H1 (cell line): ENCODE results near the gene ACSM2B. TPM values are rescaled to one million over a fixed set of nuclear protein-coding genes. Genes with fewer than 3 reads are reported as not detected.

Experiments
- CTCF ChIA-PET: fragments of 300-600 bp; sonication (Branson Sonifier 250); formaldehyde crosslinking; loops from one replicate; lab custom pipeline; 2021; ENCODE audit not compliant: partially characterized antibody; lab: Charles Lee
- POLR2A ChIA-PET: fragments of 300-600 bp; sonication (Branson Sonifier 250); formaldehyde crosslinking; loops from one replicate; lab custom pipeline; 2021; ENCODE audit warnings: inconsistent platforms; ENCODE audit not compliant: partially characterized antibody; lab: Charles Lee
- DNase-seq, 2 experiments: peaks; one replicate each; pipeline versions ENCODE4 v3.0.0 to v3.0.0-alpha.2; 2010 to 2022; ENCODE audit warnings: low spot score in 2 of 2, low read depth in 1 of 2, mixed read lengths in 1 of 2
- FAIRE-seq: peaks from 2 replicates; lab custom pipeline; 2011; peaks lifted over from hg19 to GRCh38; lab: Jason Lieb, UNC
- H2AFZ ChIP-seq: 2 replicates; pipeline ENCODE4 v1.8.1; 2012; ENCODE audit warnings: low read length, inconsistent platforms
- H2AK5ac ChIP-seq: 2 replicates; pipeline ENCODE4 v1.6.1; 2013; ENCODE audit warnings: low read depth, low read length
- H2BK120ac ChIP-seq: replicated peaks from 2 replicates; pipeline ENCODE3; 2013; ENCODE audit warnings: low read depth, low read length, inconsistent platforms
- H2BK12ac ChIP-seq: 2 replicates; pipeline ENCODE4 v1.6.1; 2013; ENCODE audit warnings: low read depth, low read length
- H2BK15ac ChIP-seq: 2 replicates; pipeline ENCODE4 v1.6.1; 2013; ENCODE audit warnings: low read length
- H2BK20ac ChIP-seq: 2 replicates; pipeline ENCODE4 v1.6.1; 2013; ENCODE audit warnings: low read length
- H2BK5ac ChIP-seq: 2 replicates; pipeline ENCODE4 v1.6.1; 2013; ENCODE audit warnings: low read depth, low read length
- H3K14ac ChIP-seq: 2 replicates; pipeline ENCODE4 v1.6.1; 2013; ENCODE audit warnings: inconsistent platforms; ENCODE audit not compliant: insufficient read length
- H3K18ac ChIP-seq: 2 replicates; pipeline ENCODE4 v1.6.1; 2013; ENCODE audit warnings: low read length; ENCODE audit errors: extremely low read depth
- H3K23ac ChIP-seq: 2 replicates; pipeline ENCODE4 v1.6.1; 2013; ENCODE audit warnings: inconsistent platforms; ENCODE audit not compliant: insufficient read length
- H3K23me2 ChIP-seq: 2 replicates; pipeline ENCODE4 v1.6.1; 2013; ENCODE audit warnings: low read depth, low read length
- H3K27ac ChIP-seq: 2 replicates; pipeline ENCODE4 v1.6.1; 2011; ENCODE audit warnings: low read depth, low read length, inconsistent platforms
- H3K27me3 ChIP-seq, 4 experiments: replicated peaks in 1 of 4; 1 replicate in 1 of 4; 2 replicates in 3 of 4; pipeline versions ENCODE4 v1.6.1 to v1.8.1; 2011 to 2013; ENCODE audit warnings: low read length in 3 of 4, mild to moderate bottlenecking in 3 of 4, inconsistent platforms in 2 of 4, mixed read lengths in 2 of 4, moderate library complexity in 1 of 4; ENCODE audit not compliant: control insufficient read depth in 3 of 4, insufficient read depth in 3 of 4; ENCODE audit errors: extremely low read depth in 1 of 4
- H3K36me3 ChIP-seq, 4 experiments: 2 replicates each; pipeline versions ENCODE4 v1.6.1 to v1.8.1; 2011 to 2013; ENCODE audit warnings: mild to moderate bottlenecking in 4 of 4, low read length in 3 of 4, moderate library complexity in 2 of 4, control low read depth in 1 of 4, inconsistent platforms in 1 of 4; ENCODE audit not compliant: insufficient read depth in 4 of 4, control insufficient read depth in 2 of 4
- H3K4ac ChIP-seq: replicated peaks from 2 replicates; pipeline ENCODE3; 2013; ENCODE audit warnings: low read length, low read depth, mixed read lengths, inconsistent platforms; ENCODE audit not compliant: insufficient read length
- H3K4me1 ChIP-seq, 4 experiments: replicated peaks in 1 of 4; 1 replicate in 1 of 4; 2 replicates in 3 of 4; pipeline versions ENCODE4 v1.6.1 to v1.8.1; 2011 to 2013; ENCODE audit warnings: low read length in 3 of 4, inconsistent platforms in 2 of 4, mixed read lengths in 1 of 4; ENCODE audit not compliant: insufficient read depth in 4 of 4, control insufficient read depth in 3 of 4
- H3K4me2 ChIP-seq, 2 experiments: 2 replicates each; pipeline versions ENCODE4 v1.6.1 to v1.8.1; 2011 to 2013; ENCODE audit warnings: low read depth in 2 of 2, low read length in 2 of 2, control low read depth in 1 of 2, inconsistent platforms in 1 of 2, mild to moderate bottlenecking in 1 of 2; ENCODE audit not compliant: insufficient read depth in 1 of 2
- H3K4me3 ChIP-seq, 4 experiments: fragments of 200-600, 300-600 bp in 1 of 4; sonication (generic), shearing (Covaris generic), sonication (Bioruptor Twin) in 1 of 4; 2 replicates each; pipeline versions ENCODE4 v1.5.1 to v1.8.1; 2011 to 2016; ENCODE audit warnings: low read length in 4 of 4, low read depth in 3 of 4, control low read depth in 2 of 4, inconsistent platforms in 2 of 4, mild to moderate bottlenecking in 2 of 4, mixed read lengths in 1 of 4, moderate library complexity in 1 of 4; ENCODE audit not compliant: insufficient read depth in 2 of 4; ENCODE audit errors: extremely low read depth in 1 of 4
- H3K56ac ChIP-seq: replicated peaks from 2 replicates; pipeline ENCODE3; 2013; ENCODE audit warnings: low read depth, mild to moderate bottlenecking, mixed read lengths, low read length, inconsistent platforms; ENCODE audit not compliant: insufficient read length
- H3K79me1 ChIP-seq: 2 replicates; pipeline ENCODE4 v1.6.1; 2013; ENCODE audit warnings: low read depth, low read length, control low read depth
- H3K79me2 ChIP-seq, 2 experiments: 2 replicates each; pipeline versions ENCODE4 v1.6.1 to v1.8.1; 2012 to 2013; ENCODE audit warnings: low read length in 2 of 2, mild to moderate bottlenecking in 2 of 2, inconsistent platforms in 1 of 2; ENCODE audit not compliant: insufficient read depth in 2 of 2, control insufficient read depth in 1 of 2
- H3K9ac ChIP-seq, 4 experiments: replicated peaks in 1 of 4; 1 replicate in 1 of 4; 2 replicates in 3 of 4; pipeline versions ENCODE4 v1.6.1 to v1.8.1; 2011 to 2013; ENCODE audit warnings: low read depth in 3 of 4, low read length in 3 of 4, control low read depth in 2 of 4, mild to moderate bottlenecking in 2 of 4, moderate library complexity in 2 of 4, inconsistent platforms in 1 of 4; ENCODE audit errors: extremely low read depth in 1 of 4
- H3K9me3 ChIP-seq, 2 experiments: 2 replicates each; pipeline versions ENCODE4 v1.6.1 to v1.8.1; 2012 to 2013; ENCODE audit warnings: mild to moderate bottlenecking in 2 of 2, moderate library complexity in 2 of 2, control low read depth in 1 of 2, inconsistent platforms in 1 of 2, low read depth in 1 of 2, low read length in 1 of 2, mixed read lengths in 1 of 2; ENCODE audit not compliant: insufficient read depth in 2 of 2
- H4K20me1 ChIP-seq, 2 experiments: replicated peaks in 1 of 2; 2 replicates each; pipeline versions ENCODE3 to v1.8.1; 2011 to 2013; ENCODE audit warnings: inconsistent platforms in 2 of 2, low read length in 2 of 2, mild to moderate bottlenecking in 1 of 2; ENCODE audit not compliant: insufficient read depth in 2 of 2, control insufficient read depth in 1 of 2
- H4K5ac ChIP-seq: 2 replicates; pipeline ENCODE4 v1.6.1; 2013; ENCODE audit warnings: low read length, low read depth, mixed read lengths, inconsistent platforms; ENCODE audit not compliant: insufficient read length
- H4K8ac ChIP-seq: 2 replicates; pipeline ENCODE4 v1.8.0; 2013; ENCODE audit warnings: mild to moderate bottlenecking, moderate library complexity, low read length, inconsistent platforms; ENCODE audit not compliant: insufficient read depth; ENCODE audit errors: extremely low read depth
- H4K91ac ChIP-seq: replicated peaks from 2 replicates; pipeline ENCODE3; 2013; ENCODE audit warnings: low read length, mixed read lengths, inconsistent platforms; ENCODE audit not compliant: insufficient read length
- ASH2L ChIP-seq: fragments of 200-600, 300-600 bp; sonication (generic); IDR thresholded peaks from one replicate; pipeline ENCODE4 v1.7.1; 2017; ENCODE audit warnings: low read length
- BRCA1 ChIP-seq: IDR thresholded peaks from 2 replicates; pipeline ENCODE4 v1.6.1; 2012; ENCODE audit warnings: low read depth, low read length, improper control_type of control experiment
- E2F6 ChIP-seq: IDR thresholded peaks from 2 replicates; pipeline ENCODE4 v1.6.1; 2012; ENCODE audit warnings: inconsistent platforms
- EP300 ChIP-seq, 2 experiments: IDR thresholded peaks; 1 replicate in 1 of 2; 2 replicates in 1 of 2; pipeline ENCODE4 v1.6.1; 2011 to 2012; ENCODE audit warnings: low read depth in 2 of 2, low read length in 2 of 2, mild to moderate bottlenecking in 2 of 2, borderline replicate concordance in 1 of 2, inconsistent platforms in 1 of 2, moderate library complexity in 1 of 2
- FOSL1 ChIP-seq: IDR thresholded peaks from 2 replicates; pipeline ENCODE4 v1.6.1; 2011; ENCODE audit warnings: mild to moderate bottlenecking, low read depth, low read length, moderate library complexity; ENCODE audit not compliant: insufficient read depth
- NRF1 ChIP-seq: IDR thresholded peaks from 2 replicates; pipeline ENCODE4 v1.6.1; 2011; ENCODE audit warnings: mild to moderate bottlenecking, low read depth, low read length, improper control_type of control experiment
- POU5F1 ChIP-seq: IDR thresholded peaks from 2 replicates; pipeline ENCODE4 v1.6.1; 2011; ENCODE audit warnings: low read depth, mild to moderate bottlenecking, low read length, moderate library complexity
- RNF2 ChIP-seq: fragments of 200-900, 300-1000 bp; sonication (generic); IDR thresholded peaks from 2 replicates; pipeline ENCODE4 v1.7.1; 2016; ENCODE audit warnings: borderline replicate concordance, low read depth, mild to moderate bottlenecking, antibody characterized with exemption, low read length; ENCODE audit not compliant: poor library complexity, severe bottlenecking; ENCODE audit errors: missing control alignments
- SIN3A ChIP-seq, 2 experiments: IDR thresholded peaks in 1 of 2; conservative IDR thresholded peaks in 1 of 2; 2 replicates each; pipeline ENCODE4 v1.6.1; 2011 to 2012; ENCODE audit warnings: low read length in 2 of 2, improper control_type of control experiment in 1 of 2, low read depth in 1 of 2, mild to moderate bottlenecking in 1 of 2
- SIX5 ChIP-seq: IDR thresholded peaks from 2 replicates; pipeline ENCODE4 v1.6.1; 2011; ENCODE audit warnings: mild to moderate bottlenecking, low read depth, low read length
- SP4 ChIP-seq: IDR thresholded peaks from 2 replicates; pipeline ENCODE4 v1.6.1; 2012; ENCODE audit warnings: low read length, inconsistent platforms
- TEAD4 ChIP-seq: IDR thresholded peaks from 2 replicates; pipeline ENCODE4 v1.6.1; 2012; ENCODE audit warnings: low read depth, low read length, inconsistent platforms, mixed read lengths
- YY1 ChIP-seq: IDR thresholded peaks from 2 replicates; pipeline ENCODE4 v1.6.1; 2011; ENCODE audit warnings: low read depth, mild to moderate bottlenecking, low read length
- ZNF274 ChIP-seq: IDR thresholded peaks from 2 replicates; pipeline ENCODE4 v1.7.0; 2012; ENCODE audit warnings: low read length, borderline replicate concordance; ENCODE audit errors: extremely low read depth
- WGBS, 2 experiments: shearing (Covaris generic) in 1 of 2; methylation state at CpG; one replicate each; pipeline versions ENCODE4 v1.1.6 to v1.1.7; 2013 to 2015; ENCODE audit warnings: low lambda C conversion rate in 2 of 2, mixed read lengths in 2 of 2, inconsistent platforms in 1 of 2, low coverage in 1 of 2, missing lambda C conversion rate in 1 of 2; ENCODE audit not compliant: insufficient replicate concordance in 2 of 2, insufficient coverage in 1 of 2, insufficient read length in 1 of 2; ENCODE audit errors: extremely low coverage in 1 of 2, missing lambda C conversion rate in 1 of 2; 5-methylcytosine and 5-hydroxymethylcytosine counted together
- polyA plus RNA-seq, 7 experiments: library from polyadenylated mRNA; depleted of rRNA in 3 of 7; stranded (reverse) in 5 of 7; unstranded in 2 of 7; fragments of >200 nt in 5 of 7; fragments of 200-250 nt in 2 of 7; gene quantifications; 1 replicate in 5 of 7; 2 replicates in 1 of 7; 4 replicates in 1 of 7; pipeline versions ENCODE4 v1.2.1 to v1.2.3, GENCODE V29; 2011 to 2013; ENCODE audit warnings: missing spikeins in 2 of 7, mixed read lengths in 2 of 7
- total RNA-seq: library from RNA; stranded (reverse); fragmentation: NEBNext Ultra II Directional; extraction: Animal tissue kit (Norgen Biotek cat#: 25700); gene quantifications from 2 replicates; pipeline ENCODE4 v1.2.1, GENCODE V29; 2021

Gene ACSM2B
- total and polyA plus RNA-seq, 2 of the 8 experiments (the other 6 are each of a cell fraction or from before 2014, with no cell fraction given) = not detected

GRCh38 chr16:20568404-20568803 is 7.8 kb downstream of the ACSM2B start:
- no peaks in the 10 kb centered on the region for H3K27me3 ChIP-seq
- no peaks in the 10 kb centered on the region for H3K23me2 ChIP-seq
- H4K91ac ChIP-seq = no peak overlapping the region
- no peaks in the 10 kb centered on the region for H3K9me3 ChIP-seq
- H3K79me1 ChIP-seq = no peaks in the 10 kb centered on the region
- H3K4me2 ChIP-seq = no peak overlapping the region
- no peaks in the 10 kb centered on the region for H3K4me1 ChIP-seq
- H2AFZ ChIP-seq = no peak overlapping the region
- DNase-seq (no peak), FAIRE-seq (no peak)
- no peak overlapping the region for H3K14ac ChIP-seq
- no peak overlapping the region for H3K18ac ChIP-seq
- H3K9ac ChIP-seq = no peak overlapping the region
- no peak overlapping the region for H3K27ac ChIP-seq
- no peak overlapping the region for H2BK120ac ChIP-seq
- H3K79me2 ChIP-seq = no peaks in the 10 kb centered on the region
- WGBS, 2 experiments = 84% methylated on average over 3 of the region's 3 CpGs; no CpG with 5 or more reads in 1 of the 2 experiments
- H2BK15ac ChIP-seq = no peak overlapping the region
- ChIA-PET POLR2A (no interaction called here), CTCF (no interaction called here)
- no peak overlapping the region for H2BK12ac ChIP-seq
- no peak overlapping the region for H3K4ac ChIP-seq
- no peak overlapping the region for H3K4me3 ChIP-seq
- no peaks in the 10 kb centered on the region for H3K36me3 ChIP-seq
- no peak overlapping the region for H4K5ac ChIP-seq
- no peak overlapping the region for H2BK5ac ChIP-seq
- H2BK20ac ChIP-seq = no peak overlapping the region
- H2AK5ac ChIP-seq = no peak overlapping the region
- H3K23ac ChIP-seq = no peak overlapping the region
- H4K8ac ChIP-seq = no peak overlapping the region
- no peak overlapping the region for H3K56ac ChIP-seq
- no peaks in the 10 kb centered on the region for H4K20me1 ChIP-seq
- TF ChIP-seq NRF1 (no peak), TEAD4 (no peak), SP4 (no peak), FOSL1 (no peak), EP300 (IDR thresholded peaks at IDR 0.05; ENCODE audit: borderline replicate concordance in 1 of 2, low read depth in 2 of 2, low read length in 2 of 2) (no peak), ASH2L (no peak), ZNF274 (no peak), E2F6 (no peak), YY1 (no peak), BRCA1 (no peak), SIX5 (no peak), SIN3A (conservative IDR thresholded peaks at IDR 0.05 in 1 of 2, IDR thresholded peaks at IDR 0.05 in 1 of 2; ENCODE audit: low read depth in 1 of 2, low read length in 2 of 2) (no peak), POU5F1 (no peak), RNF2 (no peak)
